Measurements from ENCODE around the gene GAREM2.

DNA sequence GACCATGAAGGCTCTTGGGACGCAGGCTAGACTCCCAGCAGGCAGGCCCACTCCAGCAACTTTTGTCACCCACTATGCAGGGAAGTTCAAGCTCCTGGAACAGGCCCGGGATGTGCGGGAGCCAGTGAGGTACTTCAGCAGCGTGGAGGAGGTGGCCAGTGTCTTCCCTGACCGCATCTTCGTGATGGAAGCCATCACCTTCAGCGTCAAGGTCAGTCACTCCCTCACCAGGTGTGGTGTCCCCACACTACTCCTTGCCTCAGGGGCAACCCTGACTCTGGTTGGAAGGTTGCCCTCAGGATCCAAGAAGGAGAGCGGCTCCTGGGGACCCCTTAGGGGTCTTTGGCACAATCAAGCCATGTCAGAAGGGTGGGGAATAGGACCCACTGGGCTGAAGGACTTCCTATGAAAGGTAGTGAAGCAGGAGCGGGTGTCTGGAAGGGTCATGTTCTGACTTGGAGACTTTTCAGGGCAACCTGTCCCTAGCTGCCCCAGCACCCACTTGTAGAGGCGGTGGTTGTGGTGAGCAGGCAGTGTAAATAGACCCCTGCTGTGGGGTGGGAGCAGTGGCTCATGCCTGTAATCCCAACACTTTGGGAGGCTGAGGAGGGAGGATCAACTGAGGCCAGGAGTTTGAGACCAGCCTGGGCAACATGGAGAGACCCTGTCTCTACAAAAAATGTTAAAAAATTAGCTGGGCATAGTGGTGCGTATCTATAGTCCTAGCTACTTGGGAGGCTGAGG, 10.2 kb downstream of the GAREM2 start:
- TF ChIP-seq, protein P1, sequence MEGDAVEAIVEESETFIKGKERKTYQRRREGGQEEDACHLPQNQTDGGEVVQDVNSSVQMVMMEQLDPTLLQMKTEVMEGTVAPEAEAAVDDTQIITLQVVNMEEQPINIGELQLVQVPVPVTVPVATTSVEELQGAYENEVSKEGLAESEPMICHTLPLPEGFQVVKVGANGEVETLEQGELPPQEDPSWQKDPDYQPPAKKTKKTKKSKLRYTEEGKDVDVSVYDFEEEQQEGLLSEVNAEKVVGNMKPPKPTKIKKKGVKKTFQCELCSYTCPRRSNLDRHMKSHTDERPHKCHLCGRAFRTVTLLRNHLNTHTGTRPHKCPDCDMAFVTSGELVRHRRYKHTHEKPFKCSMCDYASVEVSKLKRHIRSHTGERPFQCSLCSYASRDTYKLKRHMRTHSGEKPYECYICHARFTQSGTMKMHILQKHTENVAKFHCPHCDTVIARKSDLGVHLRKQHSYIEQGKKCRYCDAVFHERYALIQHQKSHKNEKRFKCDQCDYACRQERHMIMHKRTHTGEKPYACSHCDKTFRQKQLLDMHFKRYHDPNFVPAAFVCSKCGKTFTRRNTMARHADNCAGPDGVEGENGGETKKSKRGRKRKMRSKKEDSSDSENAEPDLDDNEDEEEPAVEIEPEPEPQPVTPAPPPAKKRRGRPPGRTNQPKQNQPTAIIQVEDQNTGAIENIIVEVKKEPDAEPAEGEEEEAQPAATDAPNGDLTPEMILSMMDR (IDR thresholded peaks at IDR 0.05): no peak
- no peak for TF ChIP-seq ZSCAN20 (CRISPR knock-in tag; IDR thresholded peaks at IDR 0.05)

Data from A549 (cell line).